Measurements from ENCODE around the gene ADISSP.

The ADISSP gene

GRCh38 chr20:3788685-3789155 is 21.2 kb upstream of the ADISSP start:
- TF ChIP-seq GATA2 (IDR thresholded peaks at IDR 0.05; ENCODE audit: low read depth, low read length), result no peak
- no peak for TF ChIP-seq GATA3 (IDR thresholded peaks at IDR 0.05; ENCODE audit: low read depth, low read length)

- TF ChIP-seq GATA2 (IDR thresholded peaks at IDR 0.05; ENCODE audit: low read depth, low read length), result no peak
- no peak for TF ChIP-seq GATA3 (IDR thresholded peaks at IDR 0.05; ENCODE audit: low read depth, low read length)
Measured at GRCh38 chr20:3787324-3788014, 19.9 kb upstream of the ADISSP start.

- TF ChIP-seq GATA2 (IDR thresholded peaks at IDR 0.05; ENCODE audit: low read depth, low read length) (no peak), GATA3 (IDR thresholded peaks at IDR 0.05; ENCODE audit: low read depth, low read length) (no peak)
Measured at GRCh38 chr20:3786665-3787323, 19.2 kb upstream of the ADISSP start, which contains the start of gene CENPB. CENPB (minus strand) TSS chr20:3786740; CDS start chr20:3786483, 257 bp downstream.

GRCh38 chr20:3786126-3786484 is 18.6 kb upstream of the ADISSP start:
- TF ChIP-seq GATA3 (IDR thresholded peaks at IDR 0.05; ENCODE audit: low read depth, low read length), result no peak
- no peak for TF ChIP-seq GATA2 (IDR thresholded peaks at IDR 0.05; ENCODE audit: low read depth, low read length)

- TF ChIP-seq GATA3 (IDR thresholded peaks at IDR 0.05; ENCODE audit: low read depth, low read length), result no peak
- no peak for TF ChIP-seq GATA2 (IDR thresholded peaks at IDR 0.05; ENCODE audit: low read depth, low read length)
Measured at GRCh38 chr20:3785240-3786125, 17.9 kb upstream of the ADISSP start.

- TF ChIP-seq GATA3 (IDR thresholded peaks at IDR 0.05; ENCODE audit: low read depth, low read length) (no peak), GATA2 (IDR thresholded peaks at IDR 0.05; ENCODE audit: low read depth, low read length) (no peak)
Measured at GRCh38 chr20:3784863-3785239, 17.3 kb upstream of the ADISSP start.

GRCh38 chr20:3784216-3784853 is 16.8 kb upstream of the ADISSP start:
- no peak for TF ChIP-seq GATA2 (IDR thresholded peaks at IDR 0.05; ENCODE audit: low read depth, low read length)
- no peak for TF ChIP-seq GATA3 (IDR thresholded peaks at IDR 0.05; ENCODE audit: low read depth, low read length)

GRCh38 chr20:3783511-3784195 is 16.1 kb upstream of the ADISSP start:
- TF ChIP-seq GATA3 (IDR thresholded peaks at IDR 0.05; ENCODE audit: low read depth, low read length), result no peak
- TF ChIP-seq GATA2 (IDR thresholded peaks at IDR 0.05; ENCODE audit: low read depth, low read length), result no peak

- TF ChIP-seq GATA3 (IDR thresholded peaks at IDR 0.05; ENCODE audit: low read depth, low read length), result no peak
Measured at GRCh38 chr20:3783068-3783489, 15.5 kb upstream of the ADISSP start.

GRCh38 chr20:3782597-3782996 is 15.0 kb upstream of the ADISSP start:
- no peak for TF ChIP-seq GATA3 (IDR thresholded peaks at IDR 0.05; ENCODE audit: low read depth, low read length)

- no peak for TF ChIP-seq GATA3 (IDR thresholded peaks at IDR 0.05; ENCODE audit: low read depth, low read length)
- TF ChIP-seq GATA2 (IDR thresholded peaks at IDR 0.05; ENCODE audit: low read depth, low read length), result no peak
Measured at GRCh38 chr20:3781153-3781910, 13.8 kb upstream of the ADISSP start, which contains the start of gene SPEF1. SPEF1 (minus strand) TSS chr20:3781448; CDS start chr20:3781287, 161 bp downstream.

- no peak for TF ChIP-seq GATA2 (IDR thresholded peaks at IDR 0.05; ENCODE audit: low read depth, low read length)
- no peak for TF ChIP-seq GATA3 (IDR thresholded peaks at IDR 0.05; ENCODE audit: low read depth, low read length)
Measured at GRCh38 chr20:3778976-3779375, 11.4 kb upstream of the ADISSP start.

All from SH-SY5Y (cell line).